ENCODE results near the gene SLC49A4. TPM values are rescaled to one million over a fixed set of nuclear protein-coding genes. Genes with fewer than 3 reads are reported as not detected.

SLC49A4 gene
- total and polyA plus RNA-seq, 2 of the 13 experiments (the other 11 are each of a cell fraction or from before 2014, with no cell fraction given): 6.5 to 16.3 TPM

DNA sequence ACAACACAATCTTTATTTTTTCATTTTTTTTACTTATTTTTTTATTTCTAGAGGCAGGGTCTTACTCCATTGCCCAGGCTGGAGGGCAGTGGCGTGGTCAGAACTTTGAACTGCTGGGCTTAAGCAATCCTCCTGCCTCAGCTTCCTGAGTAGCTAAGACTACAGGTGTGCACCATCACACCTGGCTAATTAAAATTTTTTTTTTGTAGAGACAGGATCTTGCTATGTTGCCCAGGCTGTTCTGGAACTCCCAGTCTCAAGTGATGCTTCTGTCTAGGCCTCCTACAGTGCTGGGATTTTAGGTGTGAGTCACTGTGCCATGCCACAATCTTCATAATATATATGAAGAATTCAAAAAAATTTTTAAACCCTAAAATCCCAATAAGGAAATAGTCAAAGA lies 22.0 kb upstream of the SLC49A4 start:
- Histone ChIP-seq H3K79me2 (ENCODE audit: insufficient read depth, low read length) (no peaks in the 10 kb centered on the region), H4K20me1 (ENCODE audit: insufficient read depth, low read length) (no peaks in the 10 kb centered on the region), H3K36me3 (replicated peaks in 1 of 2; ENCODE audit: control insufficient read depth in 1 of 2, insufficient read depth in 2 of 2, low read length in 2 of 2) (no peaks in the 10 kb centered on the region), H3K9me3 (ENCODE audit: low read length) (no peaks in the 10 kb centered on the region), H3K27ac (ENCODE audit: extremely low read length, insufficient read depth, low read length) (no peak overlapping the region), H3K27me3 (ENCODE audit: control insufficient read depth in 1 of 2, insufficient read depth in 2 of 2, low read length in 2 of 2) (no peaks in the 10 kb centered on the region), H2AFZ (ENCODE audit: low read length) (no peak overlapping the region), H3K4me1 (ENCODE audit: insufficient read depth, low read length) (no peaks in the 10 kb centered on the region), H3K9ac (ENCODE audit: insufficient read depth, low read depth, low read length) (no peak overlapping the region), H3K4me2 (ENCODE audit: low read depth, low read length) (no peak overlapping the region), H3K4me3 (replicated peaks in 1 of 3; ENCODE audit: insufficient read depth in 1 of 3, low read depth in 2 of 3, low read length in 3 of 3) (no peak overlapping the region)
- WGBS (ENCODE audit: low lambda C conversion rate): 96% methylated on average over 1 of the region's 1 CpG
- no peak for DNase-seq (ENCODE audit: low spot score)
- FAIRE-seq: no peak
- in situ Hi-C loops (cut with HindIII; ENCODE audit: extremely low pct_ligation_motif_present, low pct_unique_long_range_greater_than_20kb) (loop anchor here (25.0 kb wide), 1 partner anchor 264 kb away; the partner anchor contains the start of gene SEMA5B), intact Hi-C loops (cut with micrococcal nuclease; ENCODE audit: unreplicated experiment) (no loop called here)
- no peak for ATAC-seq
- no TSS peak for BruUV-seq (replicated peaks)
- ChIA-PET POLR2A (no interaction called here), CTCF (ENCODE audit: low intra/inter-chr PET ratio, low total read pairs) (no interaction called here)
- TF ChIP-seq, protein P1, sequence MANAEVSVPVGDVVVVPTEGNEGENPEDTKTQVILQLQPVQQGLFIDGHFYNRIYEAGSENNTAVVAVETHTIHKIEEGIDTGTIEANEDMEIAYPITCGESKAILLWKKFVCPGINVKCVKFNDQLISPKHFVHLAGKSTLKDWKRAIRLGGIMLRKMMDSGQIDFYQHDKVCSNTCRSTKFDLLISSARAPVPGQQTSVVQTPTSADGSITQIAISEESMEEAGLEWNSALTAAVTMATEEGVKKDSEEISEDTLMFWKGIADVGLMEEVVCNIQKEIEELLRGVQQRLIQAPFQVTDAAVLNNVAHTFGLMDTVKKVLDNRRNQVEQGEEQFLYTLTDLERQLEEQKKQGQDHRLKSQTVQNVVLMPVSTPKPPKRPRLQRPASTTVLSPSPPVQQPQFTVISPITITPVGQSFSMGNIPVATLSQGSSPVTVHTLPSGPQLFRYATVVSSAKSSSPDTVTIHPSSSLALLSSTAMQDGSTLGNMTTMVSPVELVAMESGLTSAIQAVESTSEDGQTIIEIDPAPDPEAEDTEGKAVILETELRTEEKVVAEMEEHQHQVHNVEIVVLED (CRISPR knock-in tag; IDR thresholded peaks at IDR 0.05; ENCODE audit: borderline replicate concordance): no peak
- TF ChIP-seq NFE2L2 (IDR thresholded peaks at IDR 0.05; ENCODE audit: low read length) (no peak), FOSL2 (CRISPR knock-in tag; IDR thresholded peaks at IDR 0.05) (no peak), ZNF670 (CRISPR knock-in tag; IDR thresholded peaks at IDR 0.05; ENCODE audit: borderline replicate concordance) (no peak), ATAD3A (CRISPR knock-in tag; IDR thresholded peaks at IDR 0.05) (no peak), FOXJ3 (CRISPR knock-in tag; IDR thresholded peaks at IDR 0.05; ENCODE audit: borderline replicate concordance) (no peak), ZNF556 (CRISPR knock-in tag; IDR thresholded peaks at IDR 0.05; ENCODE audit: borderline replicate concordance) (no peak)
- TF ChIP-seq, protein P2, sequence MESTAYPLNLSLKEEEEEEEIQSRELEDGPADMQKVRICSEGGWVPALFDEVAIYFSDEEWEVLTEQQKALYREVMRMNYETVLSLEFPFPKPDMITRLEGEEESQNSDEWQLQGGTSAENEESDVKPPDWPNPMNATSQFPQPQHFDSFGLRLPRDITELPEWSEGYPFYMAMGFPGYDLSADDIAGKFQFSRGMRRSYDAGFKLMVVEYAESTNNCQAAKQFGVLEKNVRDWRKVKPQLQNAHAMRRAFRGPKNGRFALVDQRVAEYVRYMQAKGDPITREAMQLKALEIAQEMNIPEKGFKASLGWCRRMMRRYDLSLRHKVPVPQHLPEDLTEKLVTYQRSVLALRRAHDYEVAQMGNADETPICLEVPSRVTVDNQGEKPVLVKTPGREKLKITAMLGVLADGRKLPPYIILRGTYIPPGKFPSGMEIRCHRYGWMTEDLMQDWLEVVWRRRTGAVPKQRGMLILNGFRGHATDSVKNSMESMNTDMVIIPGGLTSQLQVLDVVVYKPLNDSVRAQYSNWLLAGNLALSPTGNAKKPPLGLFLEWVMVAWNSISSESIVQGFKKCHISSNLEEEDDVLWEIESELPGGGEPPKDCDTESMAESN (CRISPR knock-in tag; conservative IDR thresholded peaks at IDR 0.05): no peak
- TF ChIP-seq, protein P3, sequence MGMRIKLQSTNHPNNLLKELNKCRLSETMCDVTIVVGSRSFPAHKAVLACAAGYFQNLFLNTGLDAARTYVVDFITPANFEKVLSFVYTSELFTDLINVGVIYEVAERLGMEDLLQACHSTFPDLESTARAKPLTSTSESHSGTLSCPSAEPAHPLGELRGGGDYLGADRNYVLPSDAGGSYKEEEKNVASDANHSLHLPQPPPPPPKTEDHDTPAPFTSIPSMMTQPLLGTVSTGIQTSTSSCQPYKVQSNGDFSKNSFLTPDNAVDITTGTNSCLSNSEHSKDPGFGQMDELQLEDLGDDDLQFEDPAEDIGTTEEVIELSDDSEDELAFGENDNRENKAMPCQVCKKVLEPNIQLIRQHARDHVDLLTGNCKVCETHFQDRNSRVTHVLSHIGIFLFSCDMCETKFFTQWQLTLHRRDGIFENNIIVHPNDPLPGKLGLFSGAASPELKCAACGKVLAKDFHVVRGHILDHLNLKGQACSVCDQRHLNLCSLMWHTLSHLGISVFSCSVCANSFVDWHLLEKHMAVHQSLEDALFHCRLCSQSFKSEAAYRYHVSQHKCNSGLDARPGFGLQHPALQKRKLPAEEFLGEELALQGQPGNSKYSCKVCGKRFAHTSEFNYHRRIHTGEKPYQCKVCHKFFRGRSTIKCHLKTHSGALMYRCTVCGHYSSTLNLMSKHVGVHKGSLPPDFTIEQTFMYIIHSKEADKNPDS (CRISPR knock-in tag; IDR thresholded peaks at IDR 0.05): no peak
- TF ChIP-seq, protein P4, sequence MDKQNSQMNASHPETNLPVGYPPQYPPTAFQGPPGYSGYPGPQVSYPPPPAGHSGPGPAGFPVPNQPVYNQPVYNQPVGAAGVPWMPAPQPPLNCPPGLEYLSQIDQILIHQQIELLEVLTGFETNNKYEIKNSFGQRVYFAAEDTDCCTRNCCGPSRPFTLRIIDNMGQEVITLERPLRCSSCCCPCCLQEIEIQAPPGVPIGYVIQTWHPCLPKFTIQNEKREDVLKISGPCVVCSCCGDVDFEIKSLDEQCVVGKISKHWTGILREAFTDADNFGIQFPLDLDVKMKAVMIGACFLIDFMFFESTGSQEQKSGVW (CRISPR knock-in tag; IDR thresholded peaks at IDR 0.05; ENCODE audit: borderline replicate concordance): no peak
- TF ChIP-seq, protein P5, sequence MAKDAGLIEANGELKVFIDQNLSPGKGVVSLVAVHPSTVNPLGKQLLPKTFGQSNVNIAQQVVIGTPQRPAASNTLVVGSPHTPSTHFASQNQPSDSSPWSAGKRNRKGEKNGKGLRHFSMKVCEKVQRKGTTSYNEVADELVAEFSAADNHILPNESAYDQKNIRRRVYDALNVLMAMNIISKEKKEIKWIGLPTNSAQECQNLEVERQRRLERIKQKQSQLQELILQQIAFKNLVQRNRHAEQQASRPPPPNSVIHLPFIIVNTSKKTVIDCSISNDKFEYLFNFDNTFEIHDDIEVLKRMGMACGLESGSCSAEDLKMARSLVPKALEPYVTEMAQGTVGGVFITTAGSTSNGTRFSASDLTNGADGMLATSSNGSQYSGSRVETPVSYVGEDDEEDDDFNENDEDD (CRISPR knock-in tag; IDR thresholded peaks at IDR 0.05; ENCODE audit: borderline replicate concordance): no peak
- TF ChIP-seq, protein P6, sequence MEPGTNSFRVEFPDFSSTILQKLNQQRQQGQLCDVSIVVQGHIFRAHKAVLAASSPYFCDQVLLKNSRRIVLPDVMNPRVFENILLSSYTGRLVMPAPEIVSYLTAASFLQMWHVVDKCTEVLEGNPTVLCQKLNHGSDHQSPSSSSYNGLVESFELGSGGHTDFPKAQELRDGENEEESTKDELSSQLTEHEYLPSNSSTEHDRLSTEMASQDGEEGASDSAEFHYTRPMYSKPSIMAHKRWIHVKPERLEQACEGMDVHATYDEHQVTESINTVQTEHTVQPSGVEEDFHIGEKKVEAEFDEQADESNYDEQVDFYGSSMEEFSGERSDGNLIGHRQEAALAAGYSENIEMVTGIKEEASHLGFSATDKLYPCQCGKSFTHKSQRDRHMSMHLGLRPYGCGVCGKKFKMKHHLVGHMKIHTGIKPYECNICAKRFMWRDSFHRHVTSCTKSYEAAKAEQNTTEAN (CRISPR knock-in tag; conservative IDR thresholded peaks at IDR 0.05): no peak
- TF ChIP-seq, protein P7, sequence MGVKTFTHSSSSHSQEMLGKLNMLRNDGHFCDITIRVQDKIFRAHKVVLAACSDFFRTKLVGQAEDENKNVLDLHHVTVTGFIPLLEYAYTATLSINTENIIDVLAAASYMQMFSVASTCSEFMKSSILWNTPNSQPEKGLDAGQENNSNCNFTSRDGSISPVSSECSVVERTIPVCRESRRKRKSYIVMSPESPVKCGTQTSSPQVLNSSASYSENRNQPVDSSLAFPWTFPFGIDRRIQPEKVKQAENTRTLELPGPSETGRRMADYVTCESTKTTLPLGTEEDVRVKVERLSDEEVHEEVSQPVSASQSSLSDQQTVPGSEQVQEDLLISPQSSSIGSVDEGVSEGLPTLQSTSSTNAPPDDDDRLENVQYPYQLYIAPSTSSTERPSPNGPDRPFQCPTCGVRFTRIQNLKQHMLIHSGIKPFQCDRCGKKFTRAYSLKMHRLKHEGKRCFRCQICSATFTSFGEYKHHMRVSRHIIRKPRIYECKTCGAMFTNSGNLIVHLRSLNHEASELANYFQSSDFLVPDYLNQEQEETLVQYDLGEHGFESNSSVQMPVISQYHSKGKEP (CRISPR knock-in tag; IDR thresholded peaks at IDR 0.05): no peak

Data from HepG2 (cell line).